Measurements from ENCODE around the gene NKAPL.

The NKAPL gene

DNA sequence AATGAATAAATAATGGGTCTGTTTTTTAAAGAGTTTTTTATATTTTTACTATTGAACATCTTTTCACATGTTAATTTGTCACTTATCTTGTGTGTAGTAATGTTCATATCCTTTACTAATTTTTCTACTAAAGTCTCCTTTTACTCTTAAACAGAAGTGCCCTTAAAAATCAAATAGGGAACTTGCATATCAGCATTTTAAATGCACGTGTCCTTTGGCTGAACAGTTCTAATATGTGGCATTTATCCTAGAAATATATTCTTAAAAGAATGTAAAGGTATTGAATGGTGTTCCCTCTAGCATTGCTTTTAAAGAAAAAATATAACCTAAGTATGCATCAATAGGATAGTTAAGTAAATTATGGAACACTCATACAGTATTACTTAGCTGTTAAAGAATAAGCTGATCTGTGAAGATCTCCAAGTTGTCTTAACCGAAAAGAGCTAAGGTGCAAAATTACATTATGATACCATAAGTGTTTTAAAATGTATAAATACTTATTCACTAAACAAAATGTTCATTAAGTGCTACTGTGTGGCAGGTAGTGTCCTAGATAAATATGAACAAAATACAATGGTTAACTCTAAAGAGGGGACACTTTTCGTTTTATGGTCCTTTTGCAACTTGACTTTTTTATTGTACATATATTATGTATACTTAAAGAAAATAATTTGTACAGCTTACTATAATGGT lies 21.6 kb downstream of the NKAPL start:
- no peak for TF ChIP-seq FOXP2 (optimal IDR thresholded peaks at IDR 0.05; ENCODE audit: borderline replicate concordance, extremely low read depth, extremely low read length, insufficient read depth)
- TF ChIP-seq POLR2AphosphoS5 (IDR thresholded peaks at IDR 0.05; ENCODE audit: low read depth, low read length) = no peak
- no peak for TF ChIP-seq TAF1 (IDR thresholded peaks at IDR 0.05; ENCODE audit: borderline replicate concordance, insufficient read depth, low read length)
- TF ChIP-seq, protein P1, sequence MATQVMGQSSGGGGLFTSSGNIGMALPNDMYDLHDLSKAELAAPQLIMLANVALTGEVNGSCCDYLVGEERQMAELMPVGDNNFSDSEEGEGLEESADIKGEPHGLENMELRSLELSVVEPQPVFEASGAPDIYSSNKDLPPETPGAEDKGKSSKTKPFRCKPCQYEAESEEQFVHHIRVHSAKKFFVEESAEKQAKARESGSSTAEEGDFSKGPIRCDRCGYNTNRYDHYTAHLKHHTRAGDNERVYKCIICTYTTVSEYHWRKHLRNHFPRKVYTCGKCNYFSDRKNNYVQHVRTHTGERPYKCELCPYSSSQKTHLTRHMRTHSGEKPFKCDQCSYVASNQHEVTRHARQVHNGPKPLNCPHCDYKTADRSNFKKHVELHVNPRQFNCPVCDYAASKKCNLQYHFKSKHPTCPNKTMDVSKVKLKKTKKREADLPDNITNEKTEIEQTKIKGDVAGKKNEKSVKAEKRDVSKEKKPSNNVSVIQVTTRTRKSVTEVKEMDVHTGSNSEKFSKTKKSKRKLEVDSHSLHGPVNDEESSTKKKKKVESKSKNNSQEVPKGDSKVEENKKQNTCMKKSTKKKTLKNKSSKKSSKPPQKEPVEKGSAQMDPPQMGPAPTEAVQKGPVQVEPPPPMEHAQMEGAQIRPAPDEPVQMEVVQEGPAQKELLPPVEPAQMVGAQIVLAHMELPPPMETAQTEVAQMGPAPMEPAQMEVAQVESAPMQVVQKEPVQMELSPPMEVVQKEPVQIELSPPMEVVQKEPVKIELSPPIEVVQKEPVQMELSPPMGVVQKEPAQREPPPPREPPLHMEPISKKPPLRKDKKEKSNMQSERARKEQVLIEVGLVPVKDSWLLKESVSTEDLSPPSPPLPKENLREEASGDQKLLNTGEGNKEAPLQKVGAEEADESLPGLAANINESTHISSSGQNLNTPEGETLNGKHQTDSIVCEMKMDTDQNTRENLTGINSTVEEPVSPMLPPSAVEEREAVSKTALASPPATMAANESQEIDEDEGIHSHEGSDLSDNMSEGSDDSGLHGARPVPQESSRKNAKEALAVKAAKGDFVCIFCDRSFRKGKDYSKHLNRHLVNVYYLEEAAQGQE (IDR thresholded peaks at IDR 0.05; ENCODE audit: insufficient read depth in 1 of 2, low read depth in 2 of 2, low read length in 2 of 2) = no peak
- TF ChIP-seq SIN3A (IDR thresholded peaks at IDR 0.05; ENCODE audit: borderline replicate concordance, insufficient read depth, low read length) = no peak

DNA sequence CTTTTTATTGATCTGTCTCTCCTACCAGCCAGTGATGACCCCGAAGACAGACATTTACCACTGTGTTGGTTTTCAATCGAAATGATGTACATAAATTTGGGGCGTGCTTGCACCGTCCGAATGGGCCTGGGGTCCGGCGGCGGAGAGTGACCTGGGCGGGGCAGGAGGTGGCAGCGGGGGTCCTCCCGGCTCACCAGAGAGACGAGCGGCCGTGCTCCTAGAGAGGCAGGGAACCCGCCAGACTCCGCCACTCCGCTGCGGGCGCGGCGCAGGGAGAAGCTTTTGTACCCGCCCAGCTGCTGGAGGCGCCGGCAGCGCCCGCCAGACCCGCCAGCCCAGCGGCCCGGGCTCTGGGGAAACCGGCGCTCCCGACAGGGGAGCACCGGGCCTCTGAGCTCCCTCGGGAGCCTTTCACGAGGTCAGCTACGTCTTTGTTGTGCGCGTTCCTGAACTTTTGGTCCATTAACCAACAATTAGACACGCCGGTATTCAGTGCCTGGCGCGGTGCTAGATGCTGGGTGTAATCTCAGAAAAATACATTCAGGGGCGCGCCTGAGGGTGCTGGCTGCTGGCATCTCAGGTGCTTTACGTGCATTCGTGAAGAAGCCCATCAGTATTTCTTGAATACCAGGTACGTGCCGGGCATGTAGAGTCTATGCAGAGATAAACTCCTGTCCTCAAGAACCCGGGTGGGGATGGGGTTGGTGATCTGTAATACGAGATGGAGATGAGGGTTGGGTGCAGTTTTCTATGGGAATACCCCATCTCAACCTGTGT lies 22.4 kb downstream of the NKAPL start, which contains the start of gene PGBD1:
Gene PGBD1 (plus strand): TSS at position 285 of the 777 bp plus-strand sequence. CDS start 2,242 bp downstream, outside the sequence.
- TF ChIP-seq TAF1 (IDR thresholded peaks at IDR 0.05; ENCODE audit: borderline replicate concordance, insufficient read depth, low read length) = peak; percentile 82
- TF ChIP-seq POLR2AphosphoS5 (IDR thresholded peaks at IDR 0.05; ENCODE audit: low read depth, low read length) = peak; percentile 82
- TF ChIP-seq FOXP2 (optimal IDR thresholded peaks at IDR 0.05; ENCODE audit: borderline replicate concordance, extremely low read depth, extremely low read length, insufficient read depth) = peak; percentile 65
- TF ChIP-seq, protein P1 (IDR thresholded peaks at IDR 0.05; ENCODE audit: insufficient read depth in 1 of 2, low read depth in 2 of 2, low read length in 2 of 2) = no peak
- peak; percentile 67; the same call in 1 of the 2 replicates for TF ChIP-seq SIN3A (IDR thresholded peaks at IDR 0.05; ENCODE audit: borderline replicate concordance, insufficient read depth, low read length)

DNA sequence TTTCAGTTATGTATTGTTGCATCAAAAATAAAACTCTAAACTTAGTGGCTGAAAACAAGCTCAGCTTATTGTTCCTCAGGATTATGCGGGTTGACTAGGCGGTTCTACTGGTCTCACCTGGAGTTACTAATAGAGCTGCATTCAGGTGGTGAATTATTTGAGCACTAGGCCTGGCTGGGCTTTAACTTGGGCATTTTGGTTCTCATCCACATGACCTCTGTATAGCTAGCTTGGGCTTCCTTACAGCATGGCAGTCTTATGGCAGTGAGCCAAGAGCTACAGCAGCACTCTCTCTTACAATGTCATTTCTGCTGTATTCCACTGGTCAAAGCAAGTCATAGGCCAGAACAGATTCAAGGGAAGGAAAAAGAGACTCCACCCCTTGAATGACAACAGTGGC lies 23.8 kb downstream of the NKAPL start:
- TF ChIP-seq, protein P1 (IDR thresholded peaks at IDR 0.05; ENCODE audit: insufficient read depth in 1 of 2, low read depth in 2 of 2, low read length in 2 of 2) = no peak
- TF ChIP-seq TAF1 (IDR thresholded peaks at IDR 0.05; ENCODE audit: borderline replicate concordance, insufficient read depth, low read length) (no peak), FOXP2 (optimal IDR thresholded peaks at IDR 0.05; ENCODE audit: borderline replicate concordance, extremely low read depth, extremely low read length, insufficient read depth) (no peak), POLR2AphosphoS5 (IDR thresholded peaks at IDR 0.05; ENCODE audit: low read depth, low read length) (no peak), SIN3A (IDR thresholded peaks at IDR 0.05; ENCODE audit: borderline replicate concordance, insufficient read depth, low read length) (no peak)

DNA sequence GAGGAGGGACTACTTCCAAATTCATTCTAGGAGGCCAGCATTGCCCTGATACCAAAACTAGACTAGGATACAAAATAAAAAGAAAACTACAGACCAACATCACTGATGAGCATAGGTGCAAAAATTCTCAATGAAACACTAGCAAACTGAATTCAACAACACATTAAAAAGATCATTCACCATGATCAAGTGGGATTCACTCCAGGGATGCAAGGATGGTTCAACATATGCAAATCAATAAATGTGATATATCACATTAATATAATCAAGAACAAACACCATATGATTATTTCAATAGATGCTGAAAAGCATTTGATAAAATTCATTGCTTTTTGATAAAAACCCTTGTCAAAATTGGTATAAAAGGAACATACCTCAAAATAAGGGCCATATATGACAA lies 32.5 kb downstream of the NKAPL start:
- TF ChIP-seq POLR2AphosphoS5 (IDR thresholded peaks at IDR 0.05; ENCODE audit: low read depth, low read length) = no peak
- TF ChIP-seq, protein P1 (IDR thresholded peaks at IDR 0.05; ENCODE audit: insufficient read depth in 1 of 2, low read depth in 2 of 2, low read length in 2 of 2) = no peak
- no peak for TF ChIP-seq FOXP2 (optimal IDR thresholded peaks at IDR 0.05; ENCODE audit: borderline replicate concordance, extremely low read depth, extremely low read length, insufficient read depth)
- no peak for TF ChIP-seq SIN3A (IDR thresholded peaks at IDR 0.05; ENCODE audit: borderline replicate concordance, insufficient read depth, low read length)
- TF ChIP-seq TAF1 (IDR thresholded peaks at IDR 0.05; ENCODE audit: borderline replicate concordance, insufficient read depth, low read length) = no peak

Data from PFSK-1 (cell line).